Measurements from ENCODE around the gene CD7.

DNA sequence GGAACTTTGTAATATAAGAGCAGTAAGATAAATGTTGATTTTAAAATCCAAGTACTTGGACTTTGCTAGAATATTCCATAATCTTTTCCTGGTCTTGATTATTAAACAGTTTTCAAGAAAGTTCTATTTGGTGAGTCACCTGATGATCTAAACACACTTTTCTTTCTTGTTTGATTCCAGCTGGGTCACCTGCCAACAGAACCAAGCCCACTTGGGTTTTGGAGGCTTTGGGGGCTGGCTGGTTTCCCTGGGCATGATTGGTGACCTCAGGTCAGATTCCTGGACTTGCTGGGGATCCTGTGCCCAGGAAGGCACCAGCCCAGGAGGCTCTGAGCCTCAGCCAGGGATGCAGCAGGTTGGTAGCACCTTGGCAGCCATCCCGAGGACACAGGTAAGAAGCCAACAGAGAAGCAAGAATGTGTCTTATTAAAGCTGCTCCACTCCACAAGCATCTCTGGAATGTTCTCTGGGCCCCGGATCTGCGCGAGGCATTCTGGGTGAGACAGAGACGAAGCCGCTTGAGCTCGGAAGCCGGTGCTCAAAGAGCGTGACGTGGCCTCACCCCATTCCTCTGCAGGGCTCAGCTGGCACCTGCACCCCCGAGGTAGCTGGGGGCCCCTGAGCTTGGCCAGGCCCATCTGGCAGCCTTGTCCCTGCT lies 38.5 kb upstream of the CD7 start:
- TF ChIP-seq TCF4 (CRISPR knock-in tag; IDR thresholded peaks at IDR 0.05; ENCODE audit: borderline replicate concordance) (no peak), ZFP30 (CRISPR knock-in tag; IDR thresholded peaks at IDR 0.05) (no peak), ZC3H10 (CRISPR knock-in tag; IDR thresholded peaks at IDR 0.05) (no peak)
- TF ChIP-seq, protein P1, sequence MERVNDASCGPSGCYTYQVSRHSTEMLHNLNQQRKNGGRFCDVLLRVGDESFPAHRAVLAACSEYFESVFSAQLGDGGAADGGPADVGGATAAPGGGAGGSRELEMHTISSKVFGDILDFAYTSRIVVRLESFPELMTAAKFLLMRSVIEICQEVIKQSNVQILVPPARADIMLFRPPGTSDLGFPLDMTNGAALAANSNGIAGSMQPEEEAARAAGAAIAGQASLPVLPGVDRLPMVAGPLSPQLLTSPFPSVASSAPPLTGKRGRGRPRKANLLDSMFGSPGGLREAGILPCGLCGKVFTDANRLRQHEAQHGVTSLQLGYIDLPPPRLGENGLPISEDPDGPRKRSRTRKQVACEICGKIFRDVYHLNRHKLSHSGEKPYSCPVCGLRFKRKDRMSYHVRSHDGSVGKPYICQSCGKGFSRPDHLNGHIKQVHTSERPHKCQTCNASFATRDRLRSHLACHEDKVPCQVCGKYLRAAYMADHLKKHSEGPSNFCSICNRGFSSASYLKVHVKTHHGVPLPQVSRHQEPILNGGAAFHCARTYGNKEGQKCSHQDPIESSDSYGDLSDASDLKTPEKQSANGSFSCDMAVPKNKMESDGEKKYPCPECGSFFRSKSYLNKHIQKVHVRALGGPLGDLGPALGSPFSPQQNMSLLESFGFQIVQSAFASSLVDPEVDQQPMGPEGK (CRISPR knock-in tag; IDR thresholded peaks at IDR 0.05; ENCODE audit: borderline replicate concordance), result no peak
